ENCODE results near the gene PCYOX1L. TPM values are rescaled to one million over a fixed set of nuclear protein-coding genes. Genes with fewer than 3 reads are reported as not detected.
A peak's percentile ranks its signal among the peaks of the same experiment; 100 is the strongest.

PCYOX1L gene
- polyA plus RNA-seq, 1 experiment, result 12.8 TPM

DNA sequence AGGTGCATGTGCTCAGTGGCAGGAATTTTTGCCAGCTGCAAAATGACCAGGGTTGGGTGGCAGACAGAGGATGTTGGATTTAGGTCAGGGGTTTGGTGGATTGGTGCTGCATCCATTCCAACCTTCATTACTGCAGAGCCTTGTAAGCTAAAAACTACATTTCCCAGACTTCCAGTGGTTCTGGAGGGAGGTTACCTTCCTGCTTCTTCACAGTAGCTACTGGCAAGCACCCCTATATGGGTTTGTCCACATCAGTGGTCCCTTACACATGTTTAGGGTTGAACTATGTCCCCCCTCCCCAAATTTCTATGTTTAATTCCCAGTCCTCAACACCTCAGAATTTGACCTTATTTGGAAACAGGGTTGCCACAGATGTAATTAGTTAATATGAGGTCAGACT lies 41.9 kb downstream of the PCYOX1L start:
- DNase-seq (ENCODE audit: low read depth), result no peak
- Histone ChIP-seq H3K27me3 (ENCODE audit: control insufficient read depth, insufficient read depth, low read length) (no peaks in the 10 kb centered on the region), H3K36me3 (ENCODE audit: control insufficient read depth, insufficient read depth, low read length) (no peaks in the 10 kb centered on the region), H3K4me3 (ENCODE audit: low read depth, low read length) (no peak overlapping the region)
- POLR2A ChIA-PET, result interaction anchor here (0.5 kb wide), 1 partner anchor 160 kb away, joined by 3 read pairs; no protein-coding TSS in a partner anchor
- TF ChIP-seq, protein P1, sequence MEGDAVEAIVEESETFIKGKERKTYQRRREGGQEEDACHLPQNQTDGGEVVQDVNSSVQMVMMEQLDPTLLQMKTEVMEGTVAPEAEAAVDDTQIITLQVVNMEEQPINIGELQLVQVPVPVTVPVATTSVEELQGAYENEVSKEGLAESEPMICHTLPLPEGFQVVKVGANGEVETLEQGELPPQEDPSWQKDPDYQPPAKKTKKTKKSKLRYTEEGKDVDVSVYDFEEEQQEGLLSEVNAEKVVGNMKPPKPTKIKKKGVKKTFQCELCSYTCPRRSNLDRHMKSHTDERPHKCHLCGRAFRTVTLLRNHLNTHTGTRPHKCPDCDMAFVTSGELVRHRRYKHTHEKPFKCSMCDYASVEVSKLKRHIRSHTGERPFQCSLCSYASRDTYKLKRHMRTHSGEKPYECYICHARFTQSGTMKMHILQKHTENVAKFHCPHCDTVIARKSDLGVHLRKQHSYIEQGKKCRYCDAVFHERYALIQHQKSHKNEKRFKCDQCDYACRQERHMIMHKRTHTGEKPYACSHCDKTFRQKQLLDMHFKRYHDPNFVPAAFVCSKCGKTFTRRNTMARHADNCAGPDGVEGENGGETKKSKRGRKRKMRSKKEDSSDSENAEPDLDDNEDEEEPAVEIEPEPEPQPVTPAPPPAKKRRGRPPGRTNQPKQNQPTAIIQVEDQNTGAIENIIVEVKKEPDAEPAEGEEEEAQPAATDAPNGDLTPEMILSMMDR (IDR thresholded peaks at IDR 0.05; ENCODE audit: insufficient read depth, low read depth, low read length), result no peak
- CTCF ChIA-PET, result interaction anchor here (0.6 to 2.2 kb wide), 3 partner anchors 11 to 163 kb away, joined by 3 to 12 read pairs (median 5); no protein-coding TSS in a partner anchor

DNA sequence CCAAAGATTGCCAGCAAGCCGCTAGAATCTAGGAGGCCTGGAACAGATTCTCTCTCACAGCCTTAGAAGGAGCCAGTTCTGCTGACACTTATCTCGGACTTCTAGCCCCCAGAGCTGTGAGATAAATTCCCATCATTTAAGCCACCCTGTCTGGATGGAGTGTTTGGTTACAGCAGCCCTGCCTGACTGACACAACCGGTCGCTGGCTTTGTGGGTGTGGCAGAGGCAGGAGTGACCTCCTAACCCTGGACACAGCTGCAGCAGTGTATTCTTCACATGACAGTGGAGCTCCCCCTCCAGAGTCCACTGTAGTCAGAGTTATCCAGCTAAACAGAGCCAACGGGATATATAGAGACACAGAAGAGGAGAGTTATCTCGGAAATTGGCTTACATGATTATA lies 42.5 kb downstream of the PCYOX1L start:
- ChIA-PET POLR2A (interaction anchor here (0.5 kb wide), 1 partner anchor 159 kb away, joined by 3 read pairs; no protein-coding TSS in a partner anchor), CTCF (interaction anchor here (0.7 to 2.2 kb wide), 4 partner anchors 11 to 35 kb away, joined by 3 to 12 read pairs (median 4); no protein-coding TSS in a partner anchor)
- TF ChIP-seq, protein P1 (IDR thresholded peaks at IDR 0.05; ENCODE audit: insufficient read depth, low read depth, low read length), result no peak
- no peak overlapping the region for H3K4me3 ChIP-seq (ENCODE audit: low read depth, low read length)
- no peak for DNase-seq (ENCODE audit: low read depth)
- H3K27me3 ChIP-seq (ENCODE audit: control insufficient read depth, insufficient read depth, low read length), result no peaks in the 10 kb centered on the region
- H3K36me3 ChIP-seq (ENCODE audit: control insufficient read depth, insufficient read depth, low read length), result no peaks in the 10 kb centered on the region

DNA sequence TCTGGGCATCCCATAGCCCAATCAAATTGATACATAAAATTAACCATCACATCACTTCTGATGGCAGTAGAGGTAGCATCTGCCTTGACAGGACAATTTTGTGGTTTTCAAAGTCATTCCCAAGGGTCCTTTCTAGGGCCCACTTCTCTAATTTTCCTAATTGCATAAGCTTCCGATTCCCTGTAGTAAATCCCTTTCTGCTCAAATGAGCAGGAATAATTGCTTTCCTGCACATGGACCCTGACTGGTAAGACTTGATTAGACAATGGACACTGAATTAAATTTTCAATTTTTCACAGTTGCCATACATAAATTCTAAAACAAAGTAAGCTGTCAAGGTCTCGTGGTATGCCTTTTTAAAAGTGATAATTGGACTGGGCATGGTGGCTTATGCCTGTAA lies 43.2 kb downstream of the PCYOX1L start:
- Histone ChIP-seq H3K27me3 (ENCODE audit: control insufficient read depth, insufficient read depth, low read length) (no peaks in the 10 kb centered on the region), H3K36me3 (ENCODE audit: control insufficient read depth, insufficient read depth, low read length) (no peaks in the 10 kb centered on the region), H3K4me3 (ENCODE audit: low read depth, low read length) (no peak overlapping the region)
- CTCF ChIA-PET, result interaction anchor here (0.7 to 2.2 kb wide), 4 partner anchors 14 to 34 kb away, joined by 3 to 12 read pairs (median 4); no protein-coding TSS in a partner anchor
- POLR2A ChIA-PET, result no interaction called here
- TF ChIP-seq, protein P1 (IDR thresholded peaks at IDR 0.05; ENCODE audit: insufficient read depth, low read depth, low read length), result no peak
- DNase-seq (ENCODE audit: low read depth), result no peak

DNA sequence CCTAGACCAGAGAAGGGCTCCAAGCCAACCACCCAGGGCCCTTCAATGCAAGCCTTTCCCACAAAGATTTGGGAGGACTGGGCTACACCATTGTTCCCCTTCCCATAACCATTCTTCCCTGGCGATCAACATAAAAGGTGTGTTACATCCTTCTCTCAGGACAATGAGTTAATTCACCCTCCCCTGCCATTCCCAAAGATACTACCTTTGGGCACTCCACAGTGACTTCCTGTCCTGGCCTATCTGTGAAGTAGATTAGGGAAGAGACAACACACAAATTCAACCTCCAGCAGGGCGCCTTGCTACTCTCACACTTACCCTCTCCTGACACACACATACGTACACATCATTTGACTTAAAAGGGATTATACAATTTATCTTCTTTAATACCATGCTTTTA lies 44.4 kb downstream of the PCYOX1L start:
- H3K36me3 ChIP-seq (ENCODE audit: control insufficient read depth, insufficient read depth, low read length), result no peaks in the 10 kb centered on the region
- CTCF ChIA-PET, result interaction anchor here (2.0 kb wide), 1 partner anchor 35 kb away, joined by 5 read pairs; no protein-coding TSS in a partner anchor
- POLR2A ChIA-PET, result no interaction called here
- no peak for DNase-seq (ENCODE audit: low read depth)
- TF ChIP-seq, protein P1 (IDR thresholded peaks at IDR 0.05; ENCODE audit: insufficient read depth, low read depth, low read length), result no peak
- no peaks in the 10 kb centered on the region for H3K27me3 ChIP-seq (ENCODE audit: control insufficient read depth, insufficient read depth, low read length)
- no peak overlapping the region for H3K4me3 ChIP-seq (ENCODE audit: low read depth, low read length)

DNA sequence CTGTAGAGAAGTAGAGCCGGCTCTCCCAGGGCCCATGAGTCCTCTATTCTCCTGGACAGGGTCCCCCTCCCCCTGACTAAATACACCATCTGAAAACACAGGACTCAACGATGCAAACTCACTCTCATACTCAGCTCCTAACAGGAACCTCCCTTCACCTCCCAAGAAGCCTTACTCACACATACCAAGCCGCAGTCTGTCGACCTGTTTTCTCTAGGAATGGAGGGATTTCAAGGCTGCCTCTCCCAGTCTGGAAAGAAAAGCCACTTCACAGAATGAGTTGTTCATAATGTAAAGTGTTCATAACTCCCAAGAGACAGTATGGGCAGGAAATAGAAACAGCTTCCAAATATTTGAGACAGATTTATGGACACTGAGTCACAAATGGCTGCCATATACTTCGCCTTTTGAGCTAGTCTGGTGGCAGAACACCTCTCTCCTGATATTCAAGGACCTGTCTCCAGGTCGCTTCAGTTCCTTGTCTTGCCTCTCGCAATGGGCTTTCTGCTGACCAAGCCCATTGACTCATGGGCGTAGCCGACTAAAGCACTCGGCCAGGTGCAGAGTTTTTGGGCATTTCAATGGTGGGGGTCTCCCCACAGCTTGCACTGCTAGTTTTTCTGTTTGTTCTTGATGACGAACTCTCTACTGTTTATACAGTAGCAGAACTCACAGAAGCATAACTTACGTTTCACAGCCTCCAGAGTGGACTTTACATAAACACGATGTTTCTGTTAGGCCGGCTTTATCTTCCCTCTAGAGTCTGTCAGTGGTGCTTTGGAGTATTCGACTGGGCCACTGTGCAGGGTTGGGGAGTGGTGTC lies 46.3 kb downstream of the PCYOX1L start:
- ChIA-PET POLR2A (interaction anchor here (0.5 to 1.0 kb wide), 5 partner anchors 16 to 173 kb away, joined by 3 to 4 read pairs (median 3); no protein-coding TSS in a partner anchor), CTCF (interaction anchor here (0.6 to 4.5 kb wide), 7 partner anchors 13 to 99 kb away, joined by 3 to 23 read pairs (median 5); no protein-coding TSS in a partner anchor)
- peak; percentile 78 for DNase-seq (ENCODE audit: low read depth)
- Histone ChIP-seq H3K4me3 (ENCODE audit: low read depth, low read length) (no peak overlapping the region), H3K36me3 (ENCODE audit: control insufficient read depth, insufficient read depth, low read length) (no peaks in the 10 kb centered on the region; the same call in 1 of the 2 replicates), H3K27me3 (ENCODE audit: control insufficient read depth, insufficient read depth, low read length) (no peaks in the 10 kb centered on the region)
- TF ChIP-seq, protein P1 (IDR thresholded peaks at IDR 0.05; ENCODE audit: insufficient read depth, low read depth, low read length), result no peak
